ENCODE results near the gene MYH11. TPM values are rescaled to one million over a fixed set of nuclear protein-coding genes. Genes with fewer than 3 reads are reported as not detected.

MYH11 gene
- total RNA-seq, 4 donors from 2014 or later = 5.6 to 57.7 (median 20.4) TPM

- TF ChIP-seq CTCF (IDR thresholded peaks at IDR 0.05 in 4 of 5, conservative IDR thresholded peaks at IDR 0.05 in 1 of 5) (no peak), POLR2A (IDR thresholded peaks at IDR 0.05) (no peak)
- intact Hi-C loops (cut with DNase I; ENCODE audit: low total_unique reads) = no loop called here
- H3K4me1 ChIP-seq = peaks cover 15 to 20% of the 10 kb centered on the region in 2 donors
- H3K36me3 ChIP-seq = no peaks in the 10 kb centered on the region
- no peak for DNase-seq
- no peaks in the 10 kb centered on the region for H3K9me3 ChIP-seq
- H3K27ac ChIP-seq = peak overlapping the region in 2 of 4 donors; percentile 9 to 61
- H3K4me3 ChIP-seq = peak overlapping the region; percentile 39 to 54 (median 50)
- in situ Hi-C loops (cut with MboI; ENCODE audit: low sequenced_read_pairs in 4 of 4) = no loop called here
- no peak for ATAC-seq
- H3K27me3 ChIP-seq = peaks cover 14 to 22% (median 17%) of the 10 kb centered on the region in 3 donors
Observed at GRCh38 chr16:15857724-15858560, 1.1 kb upstream of the MYH11 start.

- TF ChIP-seq POLR2A (IDR thresholded peaks at IDR 0.05) (no peak), CTCF (IDR thresholded peaks at IDR 0.05 in 4 of 5, conservative IDR thresholded peaks at IDR 0.05 in 1 of 5) (no peak)
- Histone ChIP-seq H3K4me1 (peaks cover 15 to 20% of the 10 kb centered on the region in 2 donors), H3K27ac (peak overlapping the region in 1 of 4 donors; percentile 57), H3K4me3 (peak overlapping the region; percentile 39 to 54 (median 50)), H3K9me3 (no peaks in the 10 kb centered on the region), H3K36me3 (no peaks in the 10 kb centered on the region), H3K27me3 (peaks cover 14 to 22% (median 17%) of the 10 kb centered on the region in 3 donors)
- intact Hi-C loops (cut with DNase I; ENCODE audit: low total_unique reads) = no loop called here
- in situ Hi-C loops (cut with MboI; ENCODE audit: low sequenced_read_pairs in 4 of 4) = no loop called here
- ATAC-seq (no peak), DNase-seq (no peak)
Observed at GRCh38 chr16:15856182-15856581, 646 bp downstream of the MYH11 start.

GRCh38 chr16:15855704-15856003 lies 1.2 kb downstream of the MYH11 start:
- intact Hi-C loops (cut with DNase I; ENCODE audit: low total_unique reads) = no loop called here
- H3K36me3 ChIP-seq = no peaks in the 10 kb centered on the region
- ATAC-seq (no peak), DNase-seq (no peak)
- peak overlapping the region in 3 of 4 donors; percentile 17 to 54 (median 48) for H3K4me3 ChIP-seq
- H3K9me3 ChIP-seq = no peaks in the 10 kb centered on the region
- TF ChIP-seq CTCF (IDR thresholded peaks at IDR 0.05 in 4 of 5, conservative IDR thresholded peaks at IDR 0.05 in 1 of 5) (no peak), POLR2A (IDR thresholded peaks at IDR 0.05) (no peak)
- peak overlapping the region in 1 of 4 donors; percentile 57 for H3K27ac ChIP-seq
- H3K27me3 ChIP-seq = peaks cover 14 to 22% (median 17%) of the 10 kb centered on the region in 3 donors
- peaks cover 15 to 20% of the 10 kb centered on the region in 2 donors for H3K4me1 ChIP-seq
- in situ Hi-C loops (cut with MboI; ENCODE audit: low sequenced_read_pairs in 4 of 4) = no loop called here

- intact Hi-C loops (cut with DNase I; ENCODE audit: low total_unique reads) = no loop called here
Observed at GRCh38 chr16:15854906-15855703, 1.7 kb downstream of the MYH11 start.

More at GRCh38 chr16:15854906-15855703, 1.7 kb downstream of the MYH11 start:
- no peaks in the 10 kb centered on the region for H3K36me3 ChIP-seq
- peak overlapping the region in 1 of 4 donors; percentile 57 for H3K27ac ChIP-seq
- no peaks in the 10 kb centered on the region for H3K9me3 ChIP-seq
- no peak for ATAC-seq
- peak overlapping the region in 2 of 4 donors; percentile 48 to 54 for H3K4me3 ChIP-seq
- H3K27me3 ChIP-seq = peaks cover 14 to 22% (median 17%) of the 10 kb centered on the region in 3 donors
- no peak for DNase-seq
- TF ChIP-seq CTCF (IDR thresholded peaks at IDR 0.05 in 4 of 5, conservative IDR thresholded peaks at IDR 0.05 in 1 of 5) (no peak), POLR2A (IDR thresholded peaks at IDR 0.05) (no peak)
- H3K4me1 ChIP-seq = peaks cover 15 to 20% of the 10 kb centered on the region in 2 donors
- in situ Hi-C loops (cut with MboI; ENCODE audit: low sequenced_read_pairs in 4 of 4) = no loop called here

Data from gastrocnemius medialis (tissue), 4 donors.